Endothelial cell of umbilical vein (primary cell): ENCODE measurements around the gene FCF1. TPM values are rescaled to one million over a fixed set of nuclear protein-coding genes. Genes with fewer than 3 reads are reported as not detected.

Experiments used
- BruUV-seq: library from RNA; stranded (reverse); fragments of 400-500 nt; replicated peaks from 2 replicates; lab custom pipeline; 2021; lab: Mats Ljungman, UMichigan
- CTCF ChIA-PET: fragments of 300-600, 350-600 bp; sonication (Branson Sonifier 250); formaldehyde crosslinking; loops from one replicate; lab custom pipeline; 2021; ENCODE audit warnings: antibody characterized with exemption, inconsistent platforms; lab: Charles Lee
- POLR2A ChIA-PET: fragments of 300-600, 350-600 bp; sonication (Branson Sonifier 250); formaldehyde crosslinking; loops from one replicate; lab custom pipeline; 2021; ENCODE audit warnings: antibody characterized with exemption, inconsistent platforms; lab: Charles Lee
- DNase-seq: peaks from one replicate; pipeline ENCODE4 v3.0.0-alpha.2; 2011; ENCODE audit warnings: low read depth, low spot score
- FAIRE-seq: peaks from 2 replicates; lab custom pipeline; 2011; peaks lifted over from hg19 to GRCh38; lab: Jason Lieb, UNC
- H2AFZ ChIP-seq: 2 replicates; pipeline ENCODE4 v1.6.0; 2012; ENCODE audit warnings: low read depth, low read length, control low read depth, inconsistent platforms
- H3K27ac ChIP-seq: 2 replicates; pipeline ENCODE4 v1.5.1; 2011; ENCODE audit warnings: low read depth, mild to moderate bottlenecking, control low read depth, low read length, moderate library complexity; ENCODE audit not compliant: insufficient read depth
- H3K27me3 ChIP-seq, 2 experiments: 2 replicates each; pipeline versions ENCODE4 v1.6.0 to v1.6.1; 2011; ENCODE audit warnings: low read length in 2 of 2, mixed read lengths in 1 of 2; ENCODE audit not compliant: control insufficient read depth in 2 of 2, insufficient read depth in 2 of 2
- H3K36me3 ChIP-seq, 2 experiments: 2 replicates in 1 of 2; 3 replicates in 1 of 2; pipeline ENCODE4 v1.5.1; 2011; ENCODE audit warnings: low read length in 2 of 2, mild to moderate bottlenecking in 1 of 2, moderate library complexity in 1 of 2; ENCODE audit not compliant: control insufficient read depth in 2 of 2, insufficient read depth in 2 of 2; ENCODE audit errors: extremely low read depth in 1 of 2
- H3K4me1 ChIP-seq: 3 replicates; pipeline ENCODE4 v1.5.1; 2011; ENCODE audit warnings: mild to moderate bottlenecking, low read length; ENCODE audit not compliant: control insufficient read depth, insufficient read depth; ENCODE audit errors: extremely low read depth
- H3K4me2 ChIP-seq: 2 replicates; pipeline ENCODE4 v1.6.1; 2011; ENCODE audit warnings: low read length, control low read depth, mixed read lengths; ENCODE audit not compliant: insufficient read depth
- H3K4me3 ChIP-seq, 3 experiments: fragments of 200-600 bp in 1 of 3; sonication (generic), shearing (Covaris generic) in 1 of 3; replicated peaks in 1 of 3; 2 replicates each; pipeline ENCODE4 v1.5.1; 2011 to 2016; ENCODE audit warnings: control low read depth in 3 of 3, low read length in 3 of 3, mild to moderate bottlenecking in 2 of 3, inconsistent platforms in 1 of 3, low read depth in 1 of 3, moderate library complexity in 1 of 3; ENCODE audit not compliant: insufficient read depth in 1 of 3
- H3K79me2 ChIP-seq: 2 replicates; pipeline ENCODE4 v1.6.0; 2012; ENCODE audit warnings: low read length, inconsistent platforms; ENCODE audit not compliant: control insufficient read depth, insufficient read depth
- H3K9ac ChIP-seq: replicated peaks from 2 replicates; pipeline ENCODE3; 2011; ENCODE audit warnings: low read length, control low read depth; ENCODE audit not compliant: insufficient read depth; ENCODE audit errors: extremely low read depth
- H3K9me1 ChIP-seq: replicated peaks from 3 replicates; pipeline ENCODE4 v1.6.0; 2011; ENCODE audit warnings: mild to moderate bottlenecking, low read length; ENCODE audit not compliant: control insufficient read depth, insufficient read depth; ENCODE audit errors: extremely low read depth
- H3K9me3 ChIP-seq: replicated peaks from 2 replicates; pipeline ENCODE4 v1.5.1; 2012; ENCODE audit warnings: low read length, inconsistent platforms; ENCODE audit not compliant: control insufficient read depth, insufficient read depth
- H4K20me1 ChIP-seq: replicated peaks from 2 replicates; pipeline ENCODE3; 2011; ENCODE audit warnings: mild to moderate bottlenecking, low read length; ENCODE audit not compliant: control insufficient read depth, insufficient read depth; ENCODE audit errors: extremely low read depth
- CTCF ChIP-seq, 2 donors: IDR thresholded peaks; 1 replicate in 1 of 2; 2 replicates in 1 of 2; pipeline ENCODE4 v1.5.1; 2011; ENCODE audit warnings: low read length in 2 of 2, mild to moderate bottlenecking in 2 of 2, moderate library complexity in 2 of 2, control low read depth in 1 of 2, inconsistent platforms in 1 of 2, low read depth in 1 of 2; ENCODE audit not compliant: insufficient read depth in 1 of 2; ENCODE audit errors: extremely low read depth in 1 of 2
- EZH2 ChIP-seq: IDR thresholded peaks from 2 replicates; pipeline ENCODE4 v1.6.1; 2012; ENCODE audit warnings: borderline replicate concordance, low read depth, mild to moderate bottlenecking, moderate library complexity, low read length, inconsistent platforms; ENCODE audit not compliant: severe bottlenecking
- FOS ChIP-seq: IDR thresholded peaks from 2 replicates; pipeline ENCODE4 v1.6.1; 2011; ENCODE audit warnings: mild to moderate bottlenecking, low read length, moderate library complexity, borderline replicate concordance; ENCODE audit not compliant: insufficient read depth
- GATA2 ChIP-seq: IDR thresholded peaks from 2 replicates; pipeline ENCODE4 v1.7.0; 2011; ENCODE audit warnings: low read depth, mild to moderate bottlenecking, moderate library complexity, mixed read lengths, low read length; ENCODE audit not compliant: insufficient read length, insufficient read depth
- JUN ChIP-seq: IDR thresholded peaks from 2 replicates; pipeline ENCODE4 v1.6.1; 2011; ENCODE audit warnings: borderline replicate concordance, low read depth; ENCODE audit not compliant: insufficient read length, insufficient read depth
- MYC ChIP-seq: IDR thresholded peaks from one replicate; pipeline ENCODE4 v1.6.1; 2011; ENCODE audit warnings: mild to moderate bottlenecking, low read depth, low read length
- POLR2A ChIP-seq: IDR thresholded peaks from 2 replicates; pipeline ENCODE4 v1.6.1; 2012; ENCODE audit warnings: low read depth, mild to moderate bottlenecking, control low read depth, low read length
- POLR2AphosphoS5 ChIP-seq: IDR thresholded peaks from 2 replicates; pipeline ENCODE4 v1.6.1; 2012; ENCODE audit warnings: low read depth, mild to moderate bottlenecking, control low read depth, low read length, moderate library complexity; ENCODE audit not compliant: insufficient read depth
- dilution Hi-C: fragments of 300-500 bp; cut with MboI; formaldehyde crosslinking; loops from one replicate; pipeline ENCODE4 v1.15.0; 2019; ENCODE audit warnings: low sequenced_read_pairs; ENCODE audit not compliant: extremely low pct_ligation_motif_present
- intact Hi-C: fragments of 100-400 bp; cut with micrococcal nuclease; formaldehyde crosslinking; loops from one replicate; pipeline ENCODE4 v1.10.0; 2022
- polyA plus RNA-seq, 4 experiments: library from polyadenylated mRNA; depleted of rRNA in 3 of 4; stranded (reverse) in 3 of 4; unstranded in 1 of 4; fragments of >200 nt; gene quantifications; 2 replicates each; pipeline versions ENCODE4 v1.2.1 to v1.2.3, GENCODE V29; 2011 to 2012; ENCODE audit warnings: missing spikeins in 1 of 4
- total RNA-seq: library from RNA; stranded (reverse); gene quantifications from 2 replicates; pipeline ENCODE4 v1.2.3, GENCODE V29; 2021

The FCF1 gene
- total and polyA plus RNA-seq, 2 donors (not counting 3 experiments of a cell fraction or from before 2014, with no cell fraction given) = 26.2 to 58.2 TPM

DNA sequence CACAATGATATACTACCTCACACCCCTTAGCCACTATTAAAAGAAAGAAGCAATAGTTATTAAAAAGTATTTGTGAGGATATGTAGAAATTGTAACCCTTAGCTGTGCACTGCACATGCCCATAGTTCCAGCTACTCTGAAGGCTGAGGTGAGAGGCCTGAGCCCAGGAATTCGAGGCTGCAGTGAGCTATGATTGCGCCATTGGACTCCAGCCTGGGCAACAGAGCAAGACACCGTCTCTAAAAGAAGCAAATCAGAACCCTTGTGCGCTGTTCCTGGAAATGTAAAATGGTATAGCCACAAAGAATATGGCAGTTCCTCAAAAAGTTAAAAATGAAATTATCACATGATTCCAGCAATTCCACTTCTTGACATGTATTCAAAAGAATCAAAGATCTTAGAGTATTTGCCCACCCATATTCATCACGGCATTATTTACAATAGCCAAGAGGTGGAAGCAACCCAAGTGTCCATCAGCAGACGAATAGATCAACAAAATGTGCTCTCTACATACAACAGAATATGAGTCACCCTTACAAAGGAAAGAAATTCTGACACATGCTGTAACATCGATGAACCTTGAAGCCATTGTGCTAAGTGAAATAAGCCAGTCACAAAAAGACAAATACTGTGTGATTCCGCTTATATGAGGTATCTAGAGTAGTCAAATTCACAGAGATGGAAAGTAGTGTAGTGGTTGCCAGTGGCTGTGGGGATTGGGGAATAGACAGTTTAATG, 26.5 kb downstream of the FCF1 start:
- H3K79me2 ChIP-seq = no peaks in the 10 kb centered on the region
- intact Hi-C loops (loop anchor here (5.0 kb wide), 1 partner anchor 277 kb away; no protein-coding TSS in a partner anchor), dilution Hi-C loops (no loop called here)
- POLR2A ChIA-PET = no interaction called here
- FAIRE-seq = no peak
- CTCF ChIA-PET = interaction anchor here (1.6 kb wide), 1 partner anchor 65 kb away, joined by 6 read pairs; no protein-coding TSS in a partner anchor
- no peak overlapping the region for H3K9ac ChIP-seq
- no peaks in the 10 kb centered on the region for H4K20me1 ChIP-seq
- no peak overlapping the region for H3K4me2 ChIP-seq
- no TSS peak for BruUV-seq
- no peak overlapping the region for H3K27ac ChIP-seq
- peaks cover 2 to 4% of the 10 kb centered on the region in 2 experiments for H3K36me3 ChIP-seq
- H3K4me1 ChIP-seq = no peaks in the 10 kb centered on the region
- H3K4me3 ChIP-seq = no peak overlapping the region
- no peak for TF ChIP-seq GATA2
- TF ChIP-seq POLR2AphosphoS5 = no peak
- TF ChIP-seq FOS = peak; percentile 13
- TF ChIP-seq POLR2A = no peak
- no peak for TF ChIP-seq JUN
- TF ChIP-seq EZH2 = no peak
- TF ChIP-seq MYC = no peak
- TF ChIP-seq CTCF (IDR thresholded peaks at IDR 0.05; ENCODE audit: extremely low read depth in 1 of 2, insufficient read depth in 1 of 2, low read depth in 1 of 2, low read length in 2 of 2) = no peak
- no peak for DNase-seq
- H2AFZ ChIP-seq = no peak overlapping the region
- no peaks in the 10 kb centered on the region for H3K27me3 ChIP-seq
- H3K9me3 ChIP-seq = no peaks in the 10 kb centered on the region
- H3K9me1 ChIP-seq = no peaks in the 10 kb centered on the region
